ENCODE results near the gene KCNMA1.

DNA sequence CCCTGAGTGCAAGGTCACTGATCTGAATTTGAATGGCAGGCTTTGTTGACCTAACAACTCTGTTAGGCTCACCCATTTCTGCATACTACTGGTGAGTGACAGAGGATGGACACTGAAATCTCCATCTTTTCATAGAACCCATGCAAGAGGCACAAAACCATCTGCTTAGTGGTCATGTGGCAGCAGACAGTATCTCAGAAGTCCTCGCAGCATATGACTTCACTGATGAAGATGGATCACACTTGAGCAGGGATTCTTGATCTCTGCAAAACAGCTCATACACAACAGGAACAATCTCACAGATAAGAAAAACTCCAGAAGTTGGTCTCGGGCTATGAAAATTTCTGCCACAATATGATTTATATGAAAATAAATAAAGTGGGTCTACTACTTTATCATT, 487.9 kb downstream of the KCNMA1 start:
- TF ChIP-seq GATA2 (IDR thresholded peaks at IDR 0.05; ENCODE audit: low read depth, low read length) (no peak), GATA3 (IDR thresholded peaks at IDR 0.05; ENCODE audit: low read depth, low read length) (no peak)

Measured in SH-SY5Y (cell line).